HAP-1 (cell line): ENCODE measurements around the gene CHCHD6.
A peak's percentile ranks its signal among the peaks of the same experiment; 100 is the strongest.

ENCODE experiments used
- DNase-seq, 2 experiments: peaks; one replicate each; pipeline ENCODE4 v3.0.0-alpha.2; 2016 to 2020; ENCODE audit warnings: low spot score in 2 of 2
- H3K27me3 ChIP-seq: fragments of 250-450 bp; sonication (Bioruptor Pico); 2 replicates; pipeline ENCODE4 v1.5.1; 2020; ENCODE audit warnings: low read depth, mild to moderate bottlenecking, moderate library complexity
- H3K36me3 ChIP-seq: fragments of 250-450 bp; sonication (Bioruptor Pico); replicated peaks from 2 replicates; pipeline ENCODE4 v1.5.1; 2020; ENCODE audit warnings: mild to moderate bottlenecking
- H3K4me1 ChIP-seq: fragments of 250-450 bp; sonication (Bioruptor Pico); 2 replicates; pipeline ENCODE4 v1.5.1; 2020; ENCODE audit warnings: mild to moderate bottlenecking
- H3K4me3 ChIP-seq: fragments of 250-450 bp; sonication (Bioruptor Pico); 2 replicates; pipeline ENCODE4 v1.5.1; 2020; ENCODE audit warnings: mild to moderate bottlenecking, moderate library complexity
- H3K9me3 ChIP-seq: fragments of 250-450 bp; sonication (Bioruptor Pico); 2 replicates; pipeline ENCODE4 v1.5.1; 2020; ENCODE audit warnings: mild to moderate bottlenecking, moderate library complexity
- in situ Hi-C: fragments of 300-500 bp; cut with MboI; formaldehyde crosslinking; loops from 3 replicates; pipeline ENCODE4 v1.14.3; 2020; ENCODE audit warnings: low sequenced_read_pairs, inconsistent platforms, mixed read lengths

Gene CHCHD6

GRCh38 chr3:126703512-126704493, at the start of gene CHCHD6:
CHCHD6 (plus strand) TSS chr3:126704240; CDS start chr3:126704313, 73 bp downstream.
- peak; percentile 96 to 99 for DNase-seq
- in situ Hi-C loops = no loop called here
- H3K9me3 ChIP-seq = no peaks in the 10 kb centered on the region
- no peaks in the 10 kb centered on the region for H3K36me3 ChIP-seq
- peaks cover 4% of the 10 kb centered on the region; the same call in 1 of the 2 replicates for H3K4me1 ChIP-seq
- H3K27me3 ChIP-seq = peaks cover 6% of the 10 kb centered on the region; the same call in 1 of the 2 replicates
- H3K4me3 ChIP-seq = peak within 1 kb of the TSS; percentile 66

- peak; percentile 49 to 90 for DNase-seq
- Histone ChIP-seq H3K4me3 (peak within 1 kb of the TSS; percentile 44), H3K9me3 (no peaks in the 10 kb centered on the region), H3K36me3 (no peaks in the 10 kb centered on the region), H3K27me3 (no peaks in the 10 kb centered on the region), H3K4me1 (0 out of 2 replicates have a peak, but pooled peaks cover 6% of the 10 kb centered on the region)
- in situ Hi-C loops = no loop called here
Observed at GRCh38 chr3:126654571-126655383, 49.3 kb upstream of the CHCHD6 start, which contains the start of gene TXNRD3. TXNRD3 (minus strand) TSS chr3:126655124.

GRCh38 chr3:126655887-126656286, 48.2 kb upstream of the CHCHD6 start:
- in situ Hi-C loops = no loop called here
- Histone ChIP-seq H3K27me3 (no peaks in the 10 kb centered on the region), H3K4me3 (no peak overlapping the region), H3K4me1 (0 out of 2 replicates have a peak, but pooled peaks cover 6% of the 10 kb centered on the region), H3K9me3 (peaks cover under 1% of the 10 kb centered on the region; the same call in 1 of the 2 replicates), H3K36me3 (no peaks in the 10 kb centered on the region)
- DNase-seq = no peak

- H3K4me1 ChIP-seq = 0 out of 2 replicates have a peak, but pooled peaks cover 6% of the 10 kb centered on the region
- no peaks in the 10 kb centered on the region for H3K36me3 ChIP-seq
- in situ Hi-C loops = no loop called here
- no peak overlapping the region for H3K4me3 ChIP-seq
- DNase-seq = no peak
- no peaks in the 10 kb centered on the region for H3K27me3 ChIP-seq
- H3K9me3 ChIP-seq = peaks cover 7% of the 10 kb centered on the region; the same call in 1 of the 2 replicates
Observed at GRCh38 chr3:126656371-126657134, 47.5 kb upstream of the CHCHD6 start.

- H3K4me3 ChIP-seq = no peak overlapping the region
- in situ Hi-C loops = no loop called here
- 0 out of 2 replicates have a peak, but pooled peaks cover 6% of the 10 kb centered on the region for H3K4me1 ChIP-seq
- DNase-seq = no peak
- no peaks in the 10 kb centered on the region for H3K36me3 ChIP-seq
- H3K9me3 ChIP-seq = peaks cover 7% of the 10 kb centered on the region; the same call in 1 of the 2 replicates
- no peaks in the 10 kb centered on the region for H3K27me3 ChIP-seq
Observed at GRCh38 chr3:126657901-126658300, 46.1 kb upstream of the CHCHD6 start.

- Histone ChIP-seq H3K36me3 (no peaks in the 10 kb centered on the region), H3K4me3 (no peak overlapping the region), H3K4me1 (0 out of 2 replicates have a peak, but pooled peaks cover 6% of the 10 kb centered on the region), H3K27me3 (no peaks in the 10 kb centered on the region), H3K9me3 (peaks cover 7% of the 10 kb centered on the region; the same call in 1 of the 2 replicates)
- in situ Hi-C loops = no loop called here
- DNase-seq = no peak
Observed at GRCh38 chr3:126658584-126658983, 45.5 kb upstream of the CHCHD6 start.

GRCh38 chr3:126659915-126660886, 43.8 kb upstream of the CHCHD6 start:
- DNase-seq = no peak
- Histone ChIP-seq H3K4me1 (0 out of 2 replicates have a peak, but pooled peaks cover 2% of the 10 kb centered on the region), H3K27me3 (no peaks in the 10 kb centered on the region)

GRCh38 chr3:126661532-126662364, 42.3 kb upstream of the CHCHD6 start:
- Histone ChIP-seq H3K4me1 (no peaks in the 10 kb centered on the region), H3K27me3 (no peaks in the 10 kb centered on the region), H3K36me3 (no peaks in the 10 kb centered on the region), H3K4me3 (no peak overlapping the region), H3K9me3 (peaks cover 7% of the 10 kb centered on the region; the same call in 1 of the 2 replicates)
- in situ Hi-C loops = no loop called here
- DNase-seq = no peak

More at GRCh38 chr3:126659915-126660886, 43.8 kb upstream of the CHCHD6 start:
- Histone ChIP-seq H3K36me3 (no peaks in the 10 kb centered on the region), H3K9me3 (peaks cover 7% of the 10 kb centered on the region; the same call in 1 of the 2 replicates), H3K4me3 (no peak overlapping the region)
- in situ Hi-C loops = no loop called here

- Histone ChIP-seq H3K4me1 (no peaks in the 10 kb centered on the region), H3K9me3 (peaks cover 7% of the 10 kb centered on the region; the same call in 1 of the 2 replicates), H3K27me3 (no peaks in the 10 kb centered on the region), H3K4me3 (no peak overlapping the region), H3K36me3 (no peaks in the 10 kb centered on the region)
- in situ Hi-C loops = no loop called here
- no peak for DNase-seq
Observed at GRCh38 chr3:126663257-126663656, 40.8 kb upstream of the CHCHD6 start.

GRCh38 chr3:126663750-126664149, 40.3 kb upstream of the CHCHD6 start:
- no peaks in the 10 kb centered on the region for H3K36me3 ChIP-seq
- H3K4me3 ChIP-seq = no peak overlapping the region
- no peak for DNase-seq
- H3K4me1 ChIP-seq = no peaks in the 10 kb centered on the region
- no peaks in the 10 kb centered on the region for H3K27me3 ChIP-seq
- H3K9me3 ChIP-seq = peaks cover 7% of the 10 kb centered on the region; the same call in 1 of the 2 replicates
- in situ Hi-C loops = no loop called here

- no peaks in the 10 kb centered on the region for H3K27me3 ChIP-seq
- H3K4me3 ChIP-seq = no peak overlapping the region
- no peaks in the 10 kb centered on the region for H3K4me1 ChIP-seq
- DNase-seq = no peak
- in situ Hi-C loops = no loop called here
- peaks cover 7% of the 10 kb centered on the region; the same call in 1 of the 2 replicates for H3K9me3 ChIP-seq
- H3K36me3 ChIP-seq = no peaks in the 10 kb centered on the region
Observed at GRCh38 chr3:126664591-126665214, 39.3 kb upstream of the CHCHD6 start.
